Calu3 (cell line): ENCODE results near the gene RSPH10B. TPM values are rescaled to one million over a fixed set of nuclear protein-coding genes. Genes with fewer than 3 reads are reported as not detected.
"Not testable (repeated sequence)": the region's sequence is repeated elsewhere in the genome, so short reads cannot be mapped to it uniquely, and the experiment has no call there.

Experiments
- BruUV-seq: library from RNA; stranded (reverse); fragments of 400-500 nt; replicated peaks from 2 replicates; lab custom pipeline; 2021; lab: Mats Ljungman, UMichigan
- CTCF ChIA-PET: fragments of 300-600 bp; sonication (Branson Sonifier 250); formaldehyde crosslinking; loops from one replicate; lab custom pipeline; 2022; ENCODE audit warnings: antibody characterized with exemption; lab: Charles Lee
- DNase-seq: peaks from one replicate; pipeline ENCODE4 v3.0.0; 2022
- H3K27ac Mint-ChIP-seq: one replicate; pipeline ENCODE4 v1.8.0; 2022; ENCODE audit warnings: mixed read lengths; ENCODE audit not compliant: unreplicated experiment
- H3K27me3 Mint-ChIP-seq: one replicate; pipeline ENCODE4 v1.8.0; 2022; ENCODE audit warnings: mixed read lengths; ENCODE audit not compliant: unreplicated experiment
- H3K36me3 Mint-ChIP-seq: one replicate; pipeline ENCODE4 v1.8.0; 2022; ENCODE audit warnings: mild to moderate bottlenecking, moderate library complexity, mixed read lengths; ENCODE audit not compliant: insufficient read depth, unreplicated experiment
- H3K4me1 Mint-ChIP-seq: one replicate; pipeline ENCODE4 v1.8.0; 2022; ENCODE audit warnings: mild to moderate bottlenecking, low read depth, mixed read lengths; ENCODE audit not compliant: unreplicated experiment
- H3K4me3 Mint-ChIP-seq: one replicate; pipeline ENCODE4 v1.8.0; 2022; ENCODE audit warnings: mild to moderate bottlenecking, low read depth, moderate library complexity, mixed read lengths; ENCODE audit not compliant: unreplicated experiment
- H3K9me3 Mint-ChIP-seq: one replicate; pipeline ENCODE4 v1.8.0; 2022; ENCODE audit warnings: low read depth, mixed read lengths; ENCODE audit not compliant: unreplicated experiment
- intact Hi-C: fragments of 100-400 bp; cut with micrococcal nuclease; formaldehyde crosslinking; loops from one replicate; pipeline ENCODE4 v1.10.0; 2022; ENCODE audit not compliant: unreplicated experiment
- total RNA-seq: library from RNA; stranded (reverse); gene quantifications from 2 replicates; pipeline ENCODE4 v1.2.3, GENCODE V29; 2022
- TF ChIP-seq, protein P1 (sequence below): fragments of 200-600 bp; IDR thresholded peaks from one replicate; pipeline ENCODE4 v1.8.0; 2022; ENCODE audit warnings: antibody characterized with exemption; ENCODE audit not compliant: unreplicated experiment

The RSPH10B gene
- total RNA-seq, 1 experiment from 2014 or later, result 0.33 TPM

DNA sequence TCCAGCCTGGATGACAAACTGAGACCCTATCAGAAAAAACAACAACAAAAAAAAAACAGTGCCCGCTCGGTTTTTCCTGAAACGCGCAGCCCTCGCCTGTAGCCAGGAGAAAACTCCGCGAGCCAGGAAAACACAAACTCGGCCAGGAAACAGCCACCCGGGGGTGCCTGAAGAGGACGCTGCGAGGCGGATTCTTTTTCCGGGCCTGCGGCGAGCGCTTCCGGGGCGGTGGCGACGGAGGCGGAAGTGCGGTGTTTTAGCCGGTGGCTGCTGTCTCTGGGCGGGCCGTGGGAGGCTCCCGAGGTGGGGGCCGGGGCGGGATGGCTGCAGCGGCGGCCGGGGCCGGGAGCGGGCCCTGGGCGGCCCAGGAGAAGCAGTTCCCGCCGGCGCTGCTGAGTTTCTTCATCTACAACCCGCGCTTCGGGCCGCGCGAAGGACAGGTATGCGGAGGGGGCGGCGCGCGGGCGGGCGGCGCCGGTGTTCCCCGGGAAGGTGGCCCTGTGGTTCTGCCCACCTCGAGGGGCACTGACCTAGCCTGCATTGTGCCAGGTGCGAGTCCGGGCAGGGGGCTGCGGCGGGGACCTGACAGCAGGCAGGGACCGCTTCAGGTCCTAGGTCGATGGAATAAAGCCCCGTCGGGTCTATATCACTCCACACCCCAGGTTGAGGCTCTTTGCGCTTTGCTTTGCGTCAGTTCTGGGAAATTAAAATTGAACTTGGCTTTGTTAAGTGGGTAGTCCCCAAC lies 71.8 kb downstream of the RSPH10B start, which contains the start of gene CCZ1:
Gene CCZ1 (plus strand): TSS at position 254 of the 745 bp plus-strand sequence. CDS start 67 bp downstream, at position 321.
- intact Hi-C loops, H3K9me3 Mint-ChIP-seq: not testable (repeated sequence)

DNA sequence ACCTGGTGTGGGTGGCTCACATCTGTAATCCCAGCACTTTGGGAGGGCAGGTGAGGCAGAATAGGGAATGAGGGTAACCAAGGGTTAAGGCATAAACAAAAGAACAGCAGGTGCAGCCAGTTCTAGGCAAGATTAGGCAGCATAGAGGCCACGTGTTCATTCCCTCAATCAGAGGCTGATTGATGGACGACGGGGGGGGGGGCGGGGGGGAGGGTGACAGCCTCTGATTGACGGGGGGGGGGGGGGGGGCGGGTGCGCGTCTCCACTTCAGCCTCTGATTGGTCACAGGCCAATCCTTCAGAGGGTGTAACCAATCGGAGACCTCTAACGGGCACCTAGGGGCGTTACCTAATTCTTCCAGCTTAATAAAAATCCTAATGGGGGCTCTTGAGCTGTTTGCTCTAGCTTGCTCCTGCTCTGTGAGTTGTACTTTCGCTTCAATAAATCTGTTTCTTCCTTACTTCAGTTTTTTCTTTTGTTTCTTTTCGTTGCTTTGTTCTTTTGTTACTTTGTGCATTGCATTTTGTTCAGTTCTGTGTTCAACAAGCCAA lies 73.0 kb downstream of the RSPH10B start:
- H3K27ac Mint-ChIP-seq, intact Hi-C loops, H3K4me1 Mint-ChIP-seq, H3K27me3 Mint-ChIP-seq, CTCF ChIA-PET, DNase-seq, BruUV-seq, H3K4me3 Mint-ChIP-seq, H3K9me3 Mint-ChIP-seq: not testable (repeated sequence)
- H3K36me3 Mint-ChIP-seq, result peaks cover 26% of the 10 kb centered on the region

More for the DNA sequence above, 71.8 kb downstream of the RSPH10B start, which contains the start of gene CCZ1:
- CTCF ChIA-PET, H3K27ac Mint-ChIP-seq, BruUV-seq, H3K27me3 Mint-ChIP-seq, H3K4me1 Mint-ChIP-seq: not testable (repeated sequence)
- peak; percentile 71 for DNase-seq
- peaks cover 33% of the 10 kb centered on the region for H3K36me3 Mint-ChIP-seq
- peak within 1 kb of the TSS; percentile 75 for H3K4me3 Mint-ChIP-seq

DNA sequence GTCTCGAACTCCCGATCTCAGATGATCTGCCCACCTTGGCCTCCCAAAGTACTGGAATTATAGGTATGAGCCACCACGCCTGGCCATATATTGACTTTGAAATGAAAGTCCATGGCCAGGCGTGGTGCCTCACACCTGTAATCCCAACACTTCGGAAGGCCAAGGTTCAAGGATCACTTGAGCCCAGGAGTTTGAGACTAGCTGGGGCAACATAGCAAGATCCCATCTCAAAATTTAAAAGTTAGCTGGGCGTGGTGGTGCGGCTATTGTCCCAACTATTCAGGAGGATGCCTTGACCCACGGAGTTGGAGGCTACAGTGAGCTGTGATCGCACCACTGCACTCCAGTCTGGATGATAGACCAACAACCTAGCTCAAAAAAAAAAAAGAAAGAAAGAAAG lies 78.0 kb downstream of the RSPH10B start:
- Mint-ChIP-seq H3K27ac (no peak overlapping the region), H3K4me1 (peaks cover 9% of the 10 kb centered on the region), H3K27me3 (no peaks in the 10 kb centered on the region), H3K4me3 (no peak overlapping the region), H3K36me3 (peaks cover 6% of the 10 kb centered on the region), H3K9me3 (no peaks in the 10 kb centered on the region)
- DNase-seq, result no peak
- intact Hi-C loops, result no loop called here
- no TSS peak for BruUV-seq
- TF ChIP-seq, protein P1, sequence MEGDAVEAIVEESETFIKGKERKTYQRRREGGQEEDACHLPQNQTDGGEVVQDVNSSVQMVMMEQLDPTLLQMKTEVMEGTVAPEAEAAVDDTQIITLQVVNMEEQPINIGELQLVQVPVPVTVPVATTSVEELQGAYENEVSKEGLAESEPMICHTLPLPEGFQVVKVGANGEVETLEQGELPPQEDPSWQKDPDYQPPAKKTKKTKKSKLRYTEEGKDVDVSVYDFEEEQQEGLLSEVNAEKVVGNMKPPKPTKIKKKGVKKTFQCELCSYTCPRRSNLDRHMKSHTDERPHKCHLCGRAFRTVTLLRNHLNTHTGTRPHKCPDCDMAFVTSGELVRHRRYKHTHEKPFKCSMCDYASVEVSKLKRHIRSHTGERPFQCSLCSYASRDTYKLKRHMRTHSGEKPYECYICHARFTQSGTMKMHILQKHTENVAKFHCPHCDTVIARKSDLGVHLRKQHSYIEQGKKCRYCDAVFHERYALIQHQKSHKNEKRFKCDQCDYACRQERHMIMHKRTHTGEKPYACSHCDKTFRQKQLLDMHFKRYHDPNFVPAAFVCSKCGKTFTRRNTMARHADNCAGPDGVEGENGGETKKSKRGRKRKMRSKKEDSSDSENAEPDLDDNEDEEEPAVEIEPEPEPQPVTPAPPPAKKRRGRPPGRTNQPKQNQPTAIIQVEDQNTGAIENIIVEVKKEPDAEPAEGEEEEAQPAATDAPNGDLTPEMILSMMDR, result no peak
- CTCF ChIA-PET, result no interaction called here

GRCh38 chr7:5890244-5890643 lies 80.2 kb downstream of the RSPH10B start:
- BruUV-seq, H3K4me1 Mint-ChIP-seq, H3K9me3 Mint-ChIP-seq, H3K36me3 Mint-ChIP-seq, H3K27ac Mint-ChIP-seq, intact Hi-C loops, DNase-seq, CTCF ChIA-PET, H3K27me3 Mint-ChIP-seq, H3K4me3 Mint-ChIP-seq: not testable (repeated sequence)

DNA sequence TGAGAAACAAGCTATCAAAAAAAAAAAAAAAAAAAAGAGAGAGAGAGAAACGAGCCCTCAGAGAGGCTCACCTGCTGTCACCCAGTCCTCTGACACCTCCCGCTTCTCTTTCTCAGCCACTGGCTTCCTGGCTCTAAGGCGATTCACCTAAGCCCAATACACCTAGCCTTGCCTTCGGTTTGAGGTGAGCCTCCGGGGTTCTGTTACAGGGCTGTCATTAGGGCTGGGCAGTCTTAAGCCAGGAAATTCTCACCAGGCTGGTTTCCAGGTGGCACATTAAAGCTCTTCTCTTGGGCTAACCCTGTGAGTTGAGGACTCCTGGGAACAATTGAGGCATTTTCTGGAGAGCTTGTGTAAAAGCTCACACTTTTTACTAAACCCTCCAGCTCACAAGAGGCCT lies 82.5 kb downstream of the RSPH10B start:
- H3K27ac Mint-ChIP-seq, BruUV-seq, H3K4me1 Mint-ChIP-seq, intact Hi-C loops, H3K9me3 Mint-ChIP-seq, H3K36me3 Mint-ChIP-seq, H3K4me3 Mint-ChIP-seq, H3K27me3 Mint-ChIP-seq, DNase-seq: not testable (repeated sequence)
- CTCF ChIA-PET, result interaction anchor here (0.6 kb wide), 1 partner anchor 17 kb away, joined by 4 read pairs; no protein-coding TSS in a partner anchor

DNA sequence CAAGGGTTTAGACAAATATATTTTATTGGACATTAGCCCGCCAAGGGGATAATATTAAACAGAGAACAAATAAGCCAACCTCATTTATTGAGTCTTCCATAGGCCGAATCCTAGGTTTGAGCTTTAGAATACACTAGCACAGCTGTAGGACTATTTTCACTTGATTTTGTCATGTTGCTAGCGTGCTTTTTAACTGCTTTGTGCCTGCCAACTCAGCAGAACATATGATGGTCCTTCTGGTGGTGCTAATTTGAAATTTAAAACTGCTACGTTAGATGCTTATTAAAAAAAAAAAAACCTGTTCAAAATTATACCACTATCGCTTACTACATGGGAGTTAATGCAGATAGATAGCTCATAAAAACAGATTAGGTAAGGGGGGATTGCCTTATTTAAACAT lies 86.1 kb downstream of the RSPH10B start:
- H3K27ac Mint-ChIP-seq, intact Hi-C loops, CTCF ChIA-PET, H3K4me1 Mint-ChIP-seq, BruUV-seq, H3K4me3 Mint-ChIP-seq, H3K27me3 Mint-ChIP-seq, H3K9me3 Mint-ChIP-seq, DNase-seq, H3K36me3 Mint-ChIP-seq: not testable (repeated sequence)

- H3K36me3 Mint-ChIP-seq, BruUV-seq, CTCF ChIA-PET, H3K4me3 Mint-ChIP-seq, H3K4me1 Mint-ChIP-seq, H3K27me3 Mint-ChIP-seq, H3K27ac Mint-ChIP-seq, intact Hi-C loops, H3K9me3 Mint-ChIP-seq, DNase-seq: not testable (repeated sequence)
Observed at GRCh38 chr7:5880106-5880505, 90.4 kb downstream of the RSPH10B start.

GRCh38 chr7:5879591-5879990 lies 90.9 kb downstream of the RSPH10B start:
- H3K27me3 Mint-ChIP-seq, H3K36me3 Mint-ChIP-seq, H3K4me1 Mint-ChIP-seq, H3K27ac Mint-ChIP-seq, H3K9me3 Mint-ChIP-seq, intact Hi-C loops, H3K4me3 Mint-ChIP-seq, BruUV-seq, DNase-seq: not testable (repeated sequence)
- CTCF ChIA-PET, result interaction anchor here (0.6 kb wide), 1 partner anchor 327 kb away, joined by 4 read pairs; no protein-coding TSS in a partner anchor
